Adrenal gland (tissue), 5 donors: ENCODE data around the gene P2RY8.

Experiments used
- CTCF ChIP-seq, 6 experiments: fragments of 450-650 bp in 4 of 6; fragments of 200-600 bp in 2 of 6; sonication (generic) in 1 of 6; IDR thresholded peaks; 1 replicate in 5 of 6; 2 replicates in 1 of 6; pipeline versions ENCODE4 v1.5.1 to v1.8.0; 2016 to 2021; ENCODE audit warnings: antibody characterized with exemption in 6 of 6, mild to moderate bottlenecking in 2 of 6, moderate library complexity in 1 of 6
- POLR2A ChIP-seq, 2 donors: fragments of 450-650 bp; IDR thresholded peaks; one replicate each; pipeline ENCODE4 v1.6.1; 2017; ENCODE audit warnings: antibody characterized with exemption in 2 of 2, mild to moderate bottlenecking in 2 of 2, moderate library complexity in 1 of 2
- donor health status: DM: no; HTN: no; CAD: no.

GRCh38 chrX:1535241-1536041 is 1.5 kb downstream of the P2RY8 start:
- TF ChIP-seq CTCF (IDR thresholded peaks at IDR 0.05) (no peak), POLR2A (IDR thresholded peaks at IDR 0.05) (no peak)
